Measurements from ENCODE around the gene USP36.

Gene USP36

GRCh38 chr17:78802459-78802858 is 38.2 kb downstream of the USP36 start:
- Histone ChIP-seq H3K4me3 (ENCODE audit: low read length, poor library complexity, severe bottlenecking) (no peak overlapping the region), H4K20me1 (ENCODE audit: insufficient read depth, low read length, poor library complexity, severe bottlenecking) (peaks cover 4% of the 10 kb centered on the region), H3F3A (ENCODE audit: low read depth) (no peaks in the 10 kb centered on the region), H3K36me3 (ENCODE audit: insufficient read depth, low read length) (peaks cover 76% of the 10 kb centered on the region), H3K4me1 (ENCODE audit: insufficient read depth, low read length, poor library complexity, severe bottlenecking) (no peaks in the 10 kb centered on the region), H3K79me2 (ENCODE audit: insufficient read depth, low read length) (peaks cover 4% of the 10 kb centered on the region; the same call in 1 of the 2 replicates), H2AFZ (ENCODE audit: low read length) (no peak overlapping the region), H3K9me3 (ENCODE audit: insufficient read depth, low read depth, low read length) (no peaks in the 10 kb centered on the region), H3K9ac (ENCODE audit: low read depth, low read length, poor library complexity, severe bottlenecking) (no peak overlapping the region), H3K9me2 (replicated peaks; ENCODE audit: low read depth, low read length) (no peaks in the 10 kb centered on the region), H3K27me3 (ENCODE audit: insufficient read depth, low read length, poor library complexity, severe bottlenecking) (no peaks in the 10 kb centered on the region), H3K4me2 (ENCODE audit: low read depth, low read length, poor library complexity, severe bottlenecking) (no peak overlapping the region)
- no peak for TF ChIP-seq CTCF (conservative IDR thresholded peaks at IDR 0.05; ENCODE audit: low read length)
- TF ChIP-seq EZH2phosphoT487 (IDR thresholded peaks at IDR 0.05; ENCODE audit: borderline replicate concordance) = no peak

GRCh38 chr17:78802008-78802407 is 38.6 kb downstream of the USP36 start:
- Histone ChIP-seq H3K4me1 (ENCODE audit: insufficient read depth, low read length, poor library complexity, severe bottlenecking) (no peaks in the 10 kb centered on the region), H3K9ac (ENCODE audit: low read depth, low read length, poor library complexity, severe bottlenecking) (no peak overlapping the region), H3K27me3 (ENCODE audit: insufficient read depth, low read length, poor library complexity, severe bottlenecking) (no peaks in the 10 kb centered on the region), H3F3A (ENCODE audit: low read depth) (no peaks in the 10 kb centered on the region), H3K9me3 (ENCODE audit: insufficient read depth, low read depth, low read length) (no peaks in the 10 kb centered on the region), H2AFZ (ENCODE audit: low read length) (no peak overlapping the region), H3K4me2 (ENCODE audit: low read depth, low read length, poor library complexity, severe bottlenecking) (no peak overlapping the region), H4K20me1 (ENCODE audit: insufficient read depth, low read length, poor library complexity, severe bottlenecking) (peaks cover 4% of the 10 kb centered on the region), H3K9me2 (replicated peaks; ENCODE audit: low read depth, low read length) (no peaks in the 10 kb centered on the region), H3K36me3 (ENCODE audit: insufficient read depth, low read length) (peaks cover 76% of the 10 kb centered on the region), H3K79me2 (ENCODE audit: insufficient read depth, low read length) (peaks cover 4% of the 10 kb centered on the region; the same call in 1 of the 2 replicates), H3K4me3 (ENCODE audit: low read length, poor library complexity, severe bottlenecking) (no peak overlapping the region)
- TF ChIP-seq CTCF (conservative IDR thresholded peaks at IDR 0.05; ENCODE audit: low read length) = no peak
- TF ChIP-seq EZH2phosphoT487 (IDR thresholded peaks at IDR 0.05; ENCODE audit: borderline replicate concordance) = no peak

- Histone ChIP-seq H4K20me1 (ENCODE audit: insufficient read depth, low read length, poor library complexity, severe bottlenecking) (peaks cover 4% of the 10 kb centered on the region), H3K36me3 (ENCODE audit: insufficient read depth, low read length) (peaks cover 76% of the 10 kb centered on the region), H2AFZ (ENCODE audit: low read length) (no peak overlapping the region), H3K9me2 (replicated peaks; ENCODE audit: low read depth, low read length) (no peaks in the 10 kb centered on the region), H3K4me1 (ENCODE audit: insufficient read depth, low read length, poor library complexity, severe bottlenecking) (no peaks in the 10 kb centered on the region), H3K4me2 (ENCODE audit: low read depth, low read length, poor library complexity, severe bottlenecking) (no peak overlapping the region), H3F3A (ENCODE audit: low read depth) (no peaks in the 10 kb centered on the region), H3K79me2 (ENCODE audit: insufficient read depth, low read length) (peaks cover 4% of the 10 kb centered on the region; the same call in 1 of the 2 replicates), H3K4me3 (ENCODE audit: low read length, poor library complexity, severe bottlenecking) (no peak overlapping the region), H3K9me3 (ENCODE audit: insufficient read depth, low read depth, low read length) (no peaks in the 10 kb centered on the region), H3K27me3 (ENCODE audit: insufficient read depth, low read length, poor library complexity, severe bottlenecking) (no peaks in the 10 kb centered on the region), H3K9ac (ENCODE audit: low read depth, low read length, poor library complexity, severe bottlenecking) (no peak overlapping the region)
- TF ChIP-seq EZH2phosphoT487 (IDR thresholded peaks at IDR 0.05; ENCODE audit: borderline replicate concordance) (no peak), CTCF (conservative IDR thresholded peaks at IDR 0.05; ENCODE audit: low read length) (no peak)
Measured at GRCh38 chr17:78800132-78800931, 40.3 kb downstream of the USP36 start.

Measured in Loucy (cell line).